ENCODE results near the gene PRKCE. TPM values are rescaled to one million over a fixed set of nuclear protein-coding genes. Genes with fewer than 3 reads are reported as not detected.

PRKCE gene
- total RNA-seq, 2 experiments from 2014 or later = 24.9 to 26.2 TPM

GRCh38 chr2:45953376-45954027 is 302.0 kb downstream of the PRKCE start:
- H3K4me3 Mint-ChIP-seq = no peak overlapping the region
- Histone ChIP-seq H3K36me3 (ENCODE audit: insufficient read depth, low read length) (no peaks in the 10 kb centered on the region), H3K4me1 (ENCODE audit: insufficient read depth, low read length) (no peaks in the 10 kb centered on the region), H3K4me3 (ENCODE audit: low read length) (no peak overlapping the region), H3K27ac (ENCODE audit: low read depth in 1 of 2, low read length in 2 of 2) (no peak overlapping the region), H3K27me3 (ENCODE audit: control insufficient read depth in 1 of 2, insufficient read depth in 2 of 2, low read length in 2 of 2) (no peaks in the 10 kb centered on the region), H3K9me3 (ENCODE audit: control insufficient read depth in 1 of 2, insufficient read depth in 1 of 2, low read length in 2 of 2) (no peaks in the 10 kb centered on the region)
- intact Hi-C loops (cut with DNase I, micrococcal nuclease) = no loop called here
- no peak overlapping the region for H3K27ac Mint-ChIP-seq
- no peaks in the 10 kb centered on the region for H3K36me3 Mint-ChIP-seq (ENCODE audit: low read depth)
- POLR2A ChIA-PET = no interaction called here
- no peak for TF ChIP-seq CTCF (IDR thresholded peaks at IDR 0.05)
- DNase-seq (no peak), ATAC-seq (ENCODE audit: poor library complexity) (no peak)
- H3K4me1 Mint-ChIP-seq (ENCODE audit: low read depth) = no peaks in the 10 kb centered on the region
- CTCF ChIA-PET = no interaction called here
- no peaks in the 10 kb centered on the region for H3K9me3 Mint-ChIP-seq
- H3K27me3 Mint-ChIP-seq = no peaks in the 10 kb centered on the region

- Histone ChIP-seq H3K36me3 (ENCODE audit: insufficient read depth, low read length) (no peaks in the 10 kb centered on the region), H3K9me3 (ENCODE audit: control insufficient read depth in 1 of 2, insufficient read depth in 1 of 2, low read length in 2 of 2) (no peaks in the 10 kb centered on the region), H3K4me1 (ENCODE audit: insufficient read depth, low read length) (no peaks in the 10 kb centered on the region), H3K4me3 (ENCODE audit: low read length) (no peak overlapping the region), H3K27me3 (ENCODE audit: control insufficient read depth in 1 of 2, insufficient read depth in 2 of 2, low read length in 2 of 2) (no peaks in the 10 kb centered on the region), H3K27ac (ENCODE audit: low read depth in 1 of 2, low read length in 2 of 2) (no peak overlapping the region)
- Mint-ChIP-seq H3K36me3 (ENCODE audit: low read depth) (no peaks in the 10 kb centered on the region), H3K4me3 (no peak overlapping the region), H3K4me1 (ENCODE audit: low read depth) (no peaks in the 10 kb centered on the region), H3K27ac (no peak overlapping the region), H3K9me3 (no peaks in the 10 kb centered on the region), H3K27me3 (no peaks in the 10 kb centered on the region)
- no peak for TF ChIP-seq CTCF (IDR thresholded peaks at IDR 0.05)
- ChIA-PET POLR2A (no interaction called here), CTCF (no interaction called here)
- intact Hi-C loops (cut with DNase I, micrococcal nuclease) = no loop called here
- DNase-seq (no peak), ATAC-seq (ENCODE audit: poor library complexity) (no peak)
Observed at GRCh38 chr2:45954233-45954850, 302.9 kb downstream of the PRKCE start.

GRCh38 chr2:45957533-45958227 is 306.2 kb downstream of the PRKCE start:
- ATAC-seq (ENCODE audit: poor library complexity) (no peak), DNase-seq (no peak)
- H3K27ac ChIP-seq (ENCODE audit: low read depth in 1 of 2, low read length in 2 of 2) = no peak overlapping the region
- ChIA-PET CTCF (no interaction called here), POLR2A (no interaction called here)
- Mint-ChIP-seq H3K9me3 (no peaks in the 10 kb centered on the region), H3K27ac (no peak overlapping the region), H3K4me1 (ENCODE audit: low read depth) (no peaks in the 10 kb centered on the region), H3K27me3 (no peaks in the 10 kb centered on the region), H3K36me3 (ENCODE audit: low read depth) (no peaks in the 10 kb centered on the region), H3K4me3 (no peak overlapping the region)
- H3K4me1 ChIP-seq (ENCODE audit: insufficient read depth, low read length) = no peaks in the 10 kb centered on the region
- H3K9me3 ChIP-seq (ENCODE audit: control insufficient read depth in 1 of 2, insufficient read depth in 1 of 2, low read length in 2 of 2) = no peaks in the 10 kb centered on the region
- no peak for TF ChIP-seq CTCF (IDR thresholded peaks at IDR 0.05)
- H3K4me3 ChIP-seq (ENCODE audit: low read length) = no peak overlapping the region
- no peaks in the 10 kb centered on the region for H3K27me3 ChIP-seq (ENCODE audit: control insufficient read depth in 1 of 2, insufficient read depth in 2 of 2, low read length in 2 of 2)
- intact Hi-C loops (cut with DNase I, micrococcal nuclease) = no loop called here
- H3K36me3 ChIP-seq (ENCODE audit: insufficient read depth, low read length) = no peaks in the 10 kb centered on the region
